Stimulated activated CD4-positive, alpha-beta T cell treated with anti-CD3 and anti-CD28 coated beads, TNF-alpha, amount 100 ng/mL, for 1 hour (primary cell): ENCODE measurements around the gene IKBKE.
A peak's percentile ranks its signal among the peaks of the same experiment; 100 is the strongest.
"Not testable (repeated sequence)": the region's sequence is repeated elsewhere in the genome, so short reads cannot be mapped to it uniquely, and the experiment has no call there.

ENCODE experiments used
- DNase-seq, 3 donors: peaks; one replicate each; pipeline ENCODE4 v3.0.0-alpha.2; 2020; ENCODE audit warnings: low read depth in 3 of 3, low spot score in 1 of 3

IKBKE gene

DNA sequence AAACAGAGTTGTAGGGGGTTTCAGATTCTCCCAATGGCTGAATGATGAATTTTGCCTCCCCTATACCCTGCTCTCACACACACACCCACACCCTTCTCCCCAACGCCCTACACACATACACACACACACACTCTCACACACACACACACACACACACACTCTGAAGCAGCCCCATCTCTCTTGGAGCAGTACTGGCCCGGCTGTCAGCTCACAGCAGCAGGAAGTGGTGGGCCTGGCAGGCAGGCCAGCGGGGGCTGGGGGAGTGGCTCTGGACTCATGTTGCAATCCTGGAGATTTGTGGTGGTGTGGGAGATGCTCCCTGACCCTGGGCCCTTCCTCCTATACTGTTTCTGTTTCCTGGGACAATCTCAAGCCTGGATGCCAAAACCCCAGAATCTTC, 2.2 kb downstream of the IKBKE start:
- DNase-seq, result no peak

DNA sequence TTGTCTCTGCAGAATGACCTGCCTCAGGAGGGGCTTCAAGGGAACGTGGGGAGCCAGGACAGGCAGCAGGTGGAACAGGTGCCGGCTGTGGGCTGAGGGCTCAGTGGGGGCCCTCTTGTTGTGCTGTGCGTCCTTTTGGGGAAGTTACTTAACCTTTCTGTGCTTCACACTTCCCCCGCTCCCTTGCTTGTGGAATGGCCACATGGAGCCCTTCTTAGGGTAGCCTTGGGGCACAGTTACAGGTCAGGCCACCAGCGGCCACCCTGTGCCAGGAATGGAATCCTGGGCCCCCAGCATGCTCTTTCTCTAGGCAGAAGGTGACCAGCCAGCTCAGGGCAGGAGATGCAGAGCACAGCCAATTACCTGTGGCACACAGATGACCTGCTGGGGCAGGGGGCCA, 2.6 kb downstream of the IKBKE start:
- no peak for DNase-seq

DNA sequence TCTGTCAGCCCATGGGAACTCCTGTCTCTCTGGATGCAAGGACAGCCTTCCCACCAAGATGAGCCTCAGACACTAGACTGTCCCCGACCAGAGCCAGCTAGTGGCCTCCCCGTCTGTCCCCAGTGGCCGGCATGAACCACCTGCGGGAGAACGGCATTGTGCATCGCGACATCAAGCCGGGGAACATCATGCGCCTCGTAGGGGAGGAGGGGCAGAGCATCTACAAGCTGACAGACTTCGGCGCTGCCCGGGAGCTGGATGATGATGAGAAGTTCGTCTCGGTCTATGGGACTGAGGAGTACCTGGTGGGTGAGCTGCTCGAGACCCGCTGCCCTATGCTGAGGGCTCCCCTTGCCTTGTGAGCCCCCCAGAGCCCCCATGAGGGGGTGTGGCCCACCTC, 5.8 kb downstream of the IKBKE start:
- DNase-seq, result no peak

DNA sequence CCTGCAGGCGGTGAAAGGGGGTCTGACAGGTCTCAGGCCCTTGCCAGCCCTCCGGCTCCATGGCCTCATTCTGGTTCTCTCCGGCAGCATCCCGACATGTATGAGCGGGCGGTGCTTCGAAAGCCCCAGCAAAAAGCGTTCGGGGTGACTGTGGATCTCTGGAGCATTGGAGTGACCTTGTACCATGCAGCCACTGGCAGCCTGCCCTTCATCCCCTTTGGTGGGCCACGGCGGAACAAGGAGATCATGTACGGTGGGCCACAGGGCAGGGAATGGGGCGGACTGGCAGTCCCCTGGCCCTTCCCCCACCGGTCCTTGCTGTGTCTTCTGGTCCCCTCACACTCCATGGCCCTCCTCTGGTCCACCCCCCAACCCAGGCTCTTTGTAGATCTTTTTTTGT, 6.3 kb downstream of the IKBKE start:
- no peak for DNase-seq

DNA sequence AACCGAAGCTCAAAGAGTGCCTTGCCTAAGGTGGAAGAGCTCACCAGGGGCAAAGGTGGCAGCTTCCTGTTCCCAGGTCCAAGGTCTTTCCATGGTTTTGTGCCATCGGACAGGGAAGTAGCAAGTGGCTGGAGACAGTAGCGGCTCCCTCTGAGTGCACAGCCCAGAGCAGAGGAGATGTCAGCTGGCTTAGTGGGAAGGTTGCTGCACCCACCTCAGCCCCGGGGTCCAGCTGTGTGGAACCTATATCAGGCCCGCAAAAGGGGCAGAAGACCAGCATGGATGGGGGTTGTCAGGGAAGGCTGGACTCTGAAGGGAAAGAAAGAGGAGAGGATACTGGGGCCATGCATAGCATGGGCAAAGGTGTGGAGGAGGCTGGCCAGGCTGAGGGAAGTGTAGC, 6.8 kb downstream of the IKBKE start:
- DNase-seq, result no peak

DNA sequence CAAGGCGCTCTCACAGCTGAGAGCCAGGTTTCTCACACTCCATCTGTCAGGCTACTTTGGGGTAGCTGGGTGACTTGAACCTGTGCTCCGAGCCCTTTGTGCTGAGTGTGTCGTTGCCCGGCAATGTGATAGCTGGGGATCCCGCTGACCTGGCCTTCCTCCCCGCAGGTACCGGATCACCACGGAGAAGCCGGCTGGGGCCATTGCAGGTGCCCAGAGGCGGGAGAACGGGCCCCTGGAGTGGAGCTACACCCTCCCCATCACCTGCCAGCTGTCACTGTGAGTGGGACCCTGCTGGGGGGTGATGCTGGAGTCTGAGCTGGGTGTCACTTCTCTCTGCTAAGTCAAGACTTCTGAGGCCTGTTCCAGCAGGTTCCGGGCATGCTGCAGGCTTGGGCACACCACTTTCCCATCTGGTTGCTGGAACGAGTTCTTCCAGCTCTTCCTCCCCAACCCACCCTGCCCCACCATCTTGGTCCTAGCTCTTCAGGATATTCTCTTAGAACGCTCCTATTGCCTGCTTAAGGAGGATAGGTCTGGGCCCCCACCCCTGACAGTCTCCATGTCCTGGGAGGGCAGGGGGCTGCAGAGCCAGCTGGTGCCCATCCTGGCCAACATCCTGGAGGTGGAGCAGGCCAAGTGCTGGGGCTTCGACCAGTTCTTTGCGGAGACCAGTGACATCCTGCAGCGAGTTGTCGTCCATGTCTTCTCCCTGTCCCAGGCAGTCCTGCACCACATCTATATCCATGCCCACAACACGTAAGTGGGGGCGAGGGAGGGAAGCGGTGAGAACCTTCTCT, 7.5 kb downstream of the IKBKE start:
- no peak for DNase-seq

DNA sequence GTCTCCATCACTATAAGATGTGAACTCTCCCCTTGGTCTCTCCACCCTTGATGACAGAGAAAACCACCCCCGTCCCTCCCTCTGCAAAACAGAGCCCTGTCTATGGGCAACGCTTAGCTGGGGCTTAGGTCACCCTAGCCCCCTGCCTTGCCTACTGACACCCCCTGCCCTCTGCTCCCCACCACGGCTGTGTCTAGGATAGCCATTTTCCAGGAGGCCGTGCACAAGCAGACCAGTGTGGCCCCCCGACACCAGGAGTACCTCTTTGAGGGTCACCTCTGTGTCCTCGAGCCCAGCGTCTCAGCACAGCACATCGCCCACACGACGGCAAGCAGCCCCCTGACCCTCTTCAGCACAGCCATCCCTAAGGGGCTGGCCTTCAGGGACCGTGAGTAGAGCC, 8.5 kb downstream of the IKBKE start:
- no peak for DNase-seq

DNA sequence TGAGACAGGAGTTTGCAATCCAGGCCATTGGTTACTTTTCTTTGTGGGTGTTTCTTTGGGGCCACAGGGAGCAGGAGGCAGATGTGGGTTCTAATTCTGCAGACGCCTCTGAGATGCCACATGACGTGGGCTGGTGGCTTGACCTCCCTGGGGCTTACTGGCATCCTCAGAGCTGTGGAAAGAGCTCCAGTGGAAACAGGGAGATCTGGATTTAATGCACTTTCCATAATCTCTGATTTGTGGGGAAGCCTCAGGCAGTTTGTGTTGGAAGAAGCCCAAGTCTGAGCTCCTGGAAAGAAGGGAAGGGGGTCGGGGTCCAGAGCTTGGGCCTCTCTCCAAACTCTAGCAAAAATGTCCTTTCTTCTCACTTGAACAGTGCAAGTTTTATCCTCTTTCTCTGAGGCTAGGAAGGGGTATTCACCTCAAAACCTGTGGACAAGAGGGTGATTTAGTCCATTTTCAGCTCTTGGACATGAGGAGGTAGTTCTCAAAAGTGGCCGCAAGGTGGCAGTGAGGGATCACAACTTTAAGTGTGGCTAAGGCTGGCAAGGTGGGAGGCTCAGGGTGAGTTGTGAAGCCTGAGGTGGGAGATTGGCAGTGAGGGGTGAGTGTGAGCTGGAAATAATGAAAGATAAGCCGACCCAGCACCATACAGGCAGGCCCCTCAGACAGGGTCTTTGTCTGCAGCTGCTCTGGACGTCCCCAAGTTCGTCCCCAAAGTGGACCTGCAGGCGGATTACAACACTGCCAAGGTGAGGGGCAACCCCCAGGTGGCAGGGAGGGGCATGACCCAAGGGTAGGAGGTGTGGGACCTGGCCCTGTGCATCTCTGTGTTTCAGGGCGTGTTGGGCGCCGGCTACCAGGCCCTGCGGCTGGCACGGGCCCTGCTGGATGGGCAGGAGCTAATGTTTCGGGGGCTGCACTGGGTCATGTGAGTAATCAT, 9.2 kb downstream of the IKBKE start:
- peak; percentile 18 to 58 (median 33) for DNase-seq

DNA sequence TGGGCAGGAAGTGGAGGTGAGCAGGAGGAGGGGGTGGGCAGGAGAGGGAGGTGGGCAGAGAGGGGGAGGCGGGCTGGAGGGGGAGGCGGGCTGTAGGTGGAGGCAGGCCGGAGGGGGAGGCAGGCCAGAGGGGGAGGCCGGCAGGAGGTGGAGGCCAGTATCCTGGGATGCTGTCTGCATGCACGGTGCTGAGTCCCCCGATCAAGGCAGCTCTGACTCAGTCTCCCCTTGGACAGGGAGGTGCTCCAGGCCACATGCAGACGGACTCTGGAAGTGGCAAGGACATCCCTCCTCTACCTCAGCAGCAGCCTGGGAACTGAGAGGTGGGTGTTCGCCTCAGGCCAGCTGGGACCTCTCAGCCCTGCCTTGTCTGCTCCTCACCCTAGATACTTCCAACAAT, 9.9 kb downstream of the IKBKE start:
- DNase-seq, result no peak

DNA sequence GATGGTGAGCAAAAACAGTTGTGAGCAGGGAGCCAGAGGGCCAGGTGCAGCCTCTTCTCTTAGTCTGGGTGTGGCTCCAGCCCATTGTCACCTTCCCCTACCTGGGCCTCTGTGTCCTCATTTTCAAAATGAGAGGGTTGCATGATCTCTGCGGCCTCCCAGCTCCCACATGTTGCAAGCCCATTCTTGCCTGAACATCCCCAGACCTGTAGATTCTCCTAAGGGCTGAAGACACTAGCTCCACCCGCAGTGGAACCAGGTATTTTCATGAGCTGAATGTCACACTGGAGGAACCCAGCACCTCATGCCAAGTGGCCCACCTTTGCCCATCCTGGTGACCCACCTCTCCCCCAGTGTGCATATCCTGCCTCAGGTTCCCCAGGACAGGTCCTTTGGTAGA, 12.3 kb downstream of the IKBKE start:
- DNase-seq, result no peak

DNA sequence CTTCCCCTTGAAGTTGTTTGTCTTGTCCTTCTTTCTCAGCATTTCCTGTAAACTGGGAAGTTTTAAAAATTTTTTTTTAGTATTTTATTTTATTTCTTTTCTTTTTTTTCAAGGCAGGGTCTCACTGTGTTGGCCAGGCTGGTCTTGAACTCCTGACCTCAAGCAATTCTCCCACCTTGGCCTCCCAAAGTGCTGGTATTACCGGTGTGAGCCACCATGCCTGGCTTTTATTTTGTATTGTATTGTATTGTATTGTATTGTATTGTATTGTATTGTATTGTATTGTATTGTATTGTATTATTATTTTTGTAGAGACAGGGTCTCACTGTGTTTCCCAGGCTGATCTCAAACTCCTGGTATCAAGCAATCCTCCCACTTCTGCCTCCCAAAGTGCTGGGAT, 13.6 kb downstream of the IKBKE start:
- DNase-seq, result not testable (repeated sequence)

DNA sequence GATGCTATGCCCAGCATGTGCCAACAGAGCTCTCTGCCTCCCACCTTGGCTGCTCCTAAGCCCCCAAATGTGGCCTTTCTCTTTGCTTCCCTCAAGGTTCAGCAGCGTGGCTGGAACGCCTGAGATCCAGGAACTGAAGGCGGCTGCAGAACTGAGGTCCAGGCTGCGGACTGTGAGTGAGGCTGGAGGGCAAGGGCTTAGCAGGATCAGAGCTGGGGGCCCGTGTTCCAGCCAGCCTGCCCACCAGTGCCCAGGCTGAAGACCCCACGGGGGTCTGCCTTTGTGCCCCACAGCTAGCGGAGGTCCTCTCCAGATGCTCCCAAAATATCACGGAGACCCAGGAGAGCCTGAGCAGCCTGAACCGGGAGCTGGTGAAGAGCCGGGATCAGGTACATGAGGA, 14.6 kb downstream of the IKBKE start:
- no peak for DNase-seq

DNA sequence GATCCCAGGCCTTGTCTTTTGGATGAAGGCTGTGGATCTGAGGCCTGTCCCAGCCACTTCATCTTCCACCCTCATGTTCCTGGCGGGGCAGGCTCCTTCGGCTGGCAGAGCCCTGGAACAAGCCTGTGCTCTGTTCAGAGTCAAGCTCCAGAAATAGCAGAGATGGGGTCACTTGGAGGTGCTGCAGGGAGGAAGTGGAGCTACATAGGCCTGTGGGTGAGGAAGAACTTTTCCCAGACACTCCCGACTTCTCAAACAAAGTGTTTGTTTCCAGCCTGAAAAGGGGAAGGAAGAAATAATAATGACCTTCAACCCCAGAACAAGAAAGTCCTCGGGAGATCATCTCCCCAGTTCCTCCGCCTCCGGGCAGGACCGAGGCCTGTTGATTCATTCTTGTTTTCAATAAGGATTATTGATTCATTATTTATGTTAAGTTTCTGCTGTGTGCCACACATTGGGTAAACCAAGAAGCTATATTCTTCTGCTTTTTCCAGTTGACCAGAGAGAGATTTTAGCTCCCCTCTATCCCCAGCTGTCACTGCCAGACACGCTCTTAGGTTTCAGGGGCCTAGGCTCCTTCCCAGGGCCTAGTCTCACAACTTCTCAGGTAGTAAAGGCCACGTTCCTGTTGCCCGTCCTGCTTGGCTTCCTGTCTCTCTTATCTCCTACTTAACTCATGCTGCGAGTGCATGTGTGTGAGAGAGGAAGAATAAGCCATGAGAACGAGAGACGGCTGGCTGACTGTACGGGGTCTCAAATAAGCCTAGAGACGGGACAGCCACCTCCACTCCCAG, 16.9 kb downstream of the IKBKE start:
- DNase-seq, result no peak

DNA sequence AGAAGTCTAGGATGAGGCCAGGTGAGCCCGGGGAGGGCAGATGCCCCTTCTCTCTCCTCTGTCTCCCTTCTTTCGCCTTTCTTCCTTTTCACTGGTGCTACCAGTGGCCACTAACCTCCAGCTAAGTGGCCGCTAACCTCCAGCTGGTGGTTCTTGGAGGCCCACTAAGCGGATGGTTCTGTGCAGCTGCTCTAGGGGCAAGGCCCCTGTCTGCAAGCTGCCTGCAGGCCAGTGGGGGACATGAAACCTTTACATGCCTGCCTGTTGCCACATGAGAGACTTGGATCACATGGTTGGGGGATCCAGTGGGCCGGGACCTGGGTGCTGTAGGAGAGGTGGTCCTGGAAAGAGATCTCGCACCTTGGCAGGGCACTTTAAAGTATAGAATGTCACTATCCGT, 17.7 kb downstream of the IKBKE start:
- no peak for DNase-seq

DNA sequence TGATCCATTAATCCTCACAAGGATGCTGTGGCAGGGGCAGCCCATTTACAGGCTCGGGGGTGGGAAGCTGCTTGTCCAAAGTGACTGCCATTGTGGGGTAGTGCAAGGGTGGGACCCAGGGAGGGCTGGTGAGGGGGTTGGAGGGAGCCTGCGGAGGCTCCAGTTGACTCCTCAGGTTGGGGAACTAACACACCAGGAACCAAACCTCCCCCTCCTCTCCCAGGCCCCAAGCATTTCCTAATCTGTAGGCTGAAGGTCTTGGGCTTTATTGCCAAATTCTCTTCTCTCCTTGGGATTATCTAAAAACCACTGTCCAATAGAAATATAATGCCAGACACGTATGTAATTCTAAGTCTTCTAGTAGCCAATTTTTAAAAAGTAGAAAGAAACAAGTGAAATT, 18.2 kb downstream of the IKBKE start:
- no peak for DNase-seq

DNA sequence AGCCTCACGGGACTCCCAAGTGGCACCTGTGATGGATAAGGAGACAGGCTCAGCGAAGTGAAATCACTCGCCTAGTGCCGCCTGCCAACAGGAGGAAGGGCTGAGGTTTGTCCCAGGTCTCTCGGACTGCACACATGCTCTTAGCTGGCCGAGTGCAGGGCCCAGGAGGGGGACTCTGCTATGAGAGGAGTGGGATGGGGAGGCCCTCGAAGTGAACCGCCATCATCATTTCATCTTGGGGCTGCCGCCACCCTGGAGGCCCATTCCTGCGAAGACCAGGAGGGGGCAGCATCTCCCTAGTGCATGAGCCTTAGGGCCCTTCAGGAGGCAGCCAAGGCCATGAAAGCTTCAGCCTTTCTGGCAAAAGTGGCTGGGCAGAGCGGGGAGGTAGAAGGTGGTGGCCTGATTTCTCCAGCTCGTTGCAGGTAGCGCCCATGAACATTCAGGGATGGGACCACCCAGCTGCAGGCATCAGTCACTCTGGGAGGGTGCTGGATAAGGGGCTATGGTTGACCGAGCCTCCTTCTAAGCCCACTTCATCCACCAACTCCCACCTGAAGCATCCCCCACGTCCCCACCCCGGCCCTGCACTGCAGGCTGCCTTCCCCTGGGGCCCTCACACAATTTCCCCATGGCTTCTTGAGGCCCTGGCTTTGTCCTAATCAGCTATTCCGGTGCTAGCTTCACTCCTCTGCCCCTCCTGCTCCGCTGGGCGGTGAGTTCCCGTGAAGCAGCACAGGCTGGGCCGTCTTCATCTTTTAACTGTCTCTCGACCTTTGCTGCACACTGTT, 19.9 kb downstream of the IKBKE start:
- DNase-seq, result peak; percentile 24 to 76 (median 48)

DNA sequence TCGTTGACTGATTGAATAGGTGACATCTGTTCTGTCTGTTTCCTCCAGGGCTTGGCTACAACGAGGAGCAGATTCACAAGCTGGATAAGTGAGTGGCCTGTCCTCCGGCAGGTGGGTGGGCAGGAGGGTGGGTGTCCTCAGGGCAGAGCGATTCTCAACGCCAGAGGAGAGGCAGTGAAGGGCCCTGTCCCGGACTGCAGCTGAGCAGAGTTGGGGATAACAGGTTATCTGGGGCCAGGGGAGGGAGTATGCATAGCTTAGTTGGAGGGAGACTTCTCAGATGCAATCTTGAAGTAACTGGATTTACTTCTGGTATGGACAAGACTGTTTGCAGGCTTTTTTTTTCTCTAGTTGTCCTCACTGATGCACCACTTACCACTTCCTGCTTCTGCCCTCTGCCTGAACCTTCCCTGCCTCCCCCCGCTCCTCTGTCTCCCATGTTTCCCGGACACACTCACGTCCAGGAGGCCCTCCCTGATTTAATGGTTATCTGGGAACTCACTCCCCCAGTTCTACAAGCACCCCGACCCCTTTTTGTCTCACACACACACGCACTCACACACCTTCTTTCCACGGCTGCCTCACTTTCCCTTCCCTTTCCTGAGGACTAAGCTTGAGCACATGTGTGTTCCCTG, 20.6 kb downstream of the IKBKE start:
- DNase-seq, result no peak

DNA sequence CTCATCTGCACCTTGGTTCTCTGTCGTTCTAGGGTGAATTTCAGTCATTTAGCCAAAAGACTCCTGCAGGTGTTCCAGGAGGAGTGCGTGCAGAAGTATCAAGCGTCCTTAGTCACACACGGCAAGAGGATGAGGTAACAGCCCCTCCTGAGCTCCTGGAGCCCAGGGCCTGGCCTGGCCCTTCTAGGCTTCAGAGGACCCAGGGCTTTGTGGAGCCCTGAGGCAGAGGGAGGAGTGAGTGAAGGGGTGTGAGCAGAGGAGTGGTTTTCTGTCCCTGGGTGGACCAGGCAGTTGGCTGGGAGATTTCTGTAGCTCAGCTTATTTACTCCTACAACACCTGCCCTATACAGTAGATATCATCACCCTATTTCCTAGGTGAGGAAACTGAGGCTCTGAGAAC, 21.3 kb downstream of the IKBKE start:
- no peak for DNase-seq

DNA sequence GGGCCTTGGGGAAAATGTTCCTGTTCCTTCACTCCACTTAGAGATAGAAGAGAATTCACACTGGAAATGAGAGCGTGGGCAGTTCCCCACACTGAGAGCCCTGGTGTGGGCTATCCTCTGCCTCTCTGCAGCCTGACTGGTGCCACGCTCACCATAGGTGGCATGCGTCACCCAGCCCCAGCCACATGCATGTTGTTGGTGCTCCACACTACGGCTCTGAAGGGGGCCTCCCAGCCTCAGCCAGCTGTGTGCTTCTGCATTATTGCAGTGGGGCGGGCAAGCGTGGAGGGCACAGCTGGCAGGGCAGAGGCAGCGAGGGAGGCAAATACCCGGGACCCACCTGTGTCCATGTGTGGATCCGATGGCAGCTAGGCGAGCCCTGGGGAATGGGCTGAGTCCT, 22.3 kb downstream of the IKBKE start:
- no peak for DNase-seq

DNA sequence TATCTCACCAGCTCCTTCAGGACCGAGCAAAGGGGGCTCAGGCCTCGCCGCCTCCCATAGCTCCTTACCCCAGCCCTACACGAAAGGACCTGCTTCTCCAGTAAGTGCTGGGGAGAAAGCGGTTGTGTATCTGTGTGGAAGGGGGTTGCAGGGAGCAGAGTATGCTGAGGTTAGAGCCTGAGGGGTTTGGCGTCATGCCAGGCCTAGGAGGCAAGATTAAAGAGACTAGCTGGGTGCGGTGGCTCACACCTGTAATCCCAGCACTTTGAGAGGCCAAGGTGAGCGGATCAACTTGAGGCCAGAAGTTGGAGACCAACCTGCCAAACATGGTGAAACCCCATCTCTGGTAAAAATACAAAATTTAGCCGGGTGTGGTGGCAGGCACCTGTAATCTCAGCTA, 23.0 kb downstream of the IKBKE start:
- no peak for DNase-seq
